Erythroblast (primary cell): ENCODE data around the gene DRC3.
A peak's percentile ranks its signal among the peaks of the same experiment; 100 is the strongest.
"Not testable (repeated sequence)": the region's sequence is repeated elsewhere in the genome, so short reads cannot be mapped to it uniquely, and the experiment has no call there.

ENCODE experiments used
- DNase-seq, 2 experiments: peaks; one replicate each; lab custom pipeline; 2025; lab: John Stamatoyannopoulos, UW
- GATA1 ChIP-seq: IDR thresholded peaks from 2 replicates; pipeline ENCODE4 v1.6.1; 2011; ENCODE audit warnings: low read depth, mild to moderate bottlenecking, control low read depth, low read length, moderate library complexity
- POLR2A ChIP-seq: IDR thresholded peaks from 2 replicates; pipeline ENCODE4 v1.6.1; 2011; ENCODE audit warnings: mild to moderate bottlenecking, low read length

The DRC3 gene

DNA sequence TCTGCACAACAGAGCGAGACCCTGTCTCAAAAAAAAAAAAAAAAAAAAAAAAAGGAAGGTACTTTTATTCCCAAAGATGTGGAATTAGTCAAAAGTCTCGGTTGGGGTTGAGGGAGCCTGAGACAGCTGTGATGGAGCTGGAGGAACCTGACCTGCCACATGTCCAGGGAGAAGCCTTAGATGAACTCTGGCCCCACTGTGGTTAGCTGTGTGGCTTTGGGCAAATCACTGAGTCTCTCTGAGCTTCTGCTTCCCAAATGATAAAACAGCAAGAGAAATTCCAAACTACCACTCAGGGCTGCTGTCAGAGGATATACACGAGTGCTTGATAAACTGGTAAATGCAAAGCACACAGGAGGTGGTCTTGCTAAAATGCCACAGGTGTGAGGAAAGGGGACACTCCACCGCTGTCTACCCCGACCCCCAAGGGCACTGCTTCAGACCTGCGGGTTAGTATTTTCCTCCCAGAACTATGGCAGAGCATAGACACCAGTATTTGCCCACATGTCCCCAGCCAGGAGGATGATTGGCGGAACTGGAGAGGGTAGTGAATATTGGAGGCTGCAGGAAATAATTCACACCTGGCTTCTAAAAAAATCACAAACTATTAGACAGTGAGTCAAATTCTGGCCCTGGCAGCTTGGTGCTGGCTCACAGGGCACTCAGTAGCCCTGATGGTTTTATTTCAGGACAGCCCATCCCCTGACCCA, 14.7 kb downstream of the DRC3 start:
- no peak for DNase-seq
- no peak for TF ChIP-seq POLR2A
- no peak for TF ChIP-seq GATA1

DNA sequence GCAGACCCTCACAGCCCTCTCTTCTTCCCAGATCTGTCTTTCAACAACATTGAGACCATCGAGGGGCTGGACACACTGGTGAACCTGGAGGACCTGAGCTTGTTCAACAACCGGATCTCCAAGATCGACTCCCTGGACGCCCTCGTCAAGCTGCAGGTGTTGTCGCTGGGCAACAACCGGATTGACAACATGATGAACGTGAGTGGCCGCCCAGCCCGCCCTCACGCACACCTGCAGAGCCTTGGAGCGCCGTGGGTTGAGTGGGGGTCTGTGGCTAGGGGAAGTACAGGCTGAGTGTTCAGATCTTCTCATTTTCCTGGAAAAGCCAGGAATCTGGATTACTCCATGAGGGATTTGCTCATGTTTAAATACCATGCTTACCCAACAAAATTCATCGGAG, 15.2 kb downstream of the DRC3 start:
- DNase-seq: no peak
- TF ChIP-seq GATA1 (no peak), POLR2A (no peak)

DNA sequence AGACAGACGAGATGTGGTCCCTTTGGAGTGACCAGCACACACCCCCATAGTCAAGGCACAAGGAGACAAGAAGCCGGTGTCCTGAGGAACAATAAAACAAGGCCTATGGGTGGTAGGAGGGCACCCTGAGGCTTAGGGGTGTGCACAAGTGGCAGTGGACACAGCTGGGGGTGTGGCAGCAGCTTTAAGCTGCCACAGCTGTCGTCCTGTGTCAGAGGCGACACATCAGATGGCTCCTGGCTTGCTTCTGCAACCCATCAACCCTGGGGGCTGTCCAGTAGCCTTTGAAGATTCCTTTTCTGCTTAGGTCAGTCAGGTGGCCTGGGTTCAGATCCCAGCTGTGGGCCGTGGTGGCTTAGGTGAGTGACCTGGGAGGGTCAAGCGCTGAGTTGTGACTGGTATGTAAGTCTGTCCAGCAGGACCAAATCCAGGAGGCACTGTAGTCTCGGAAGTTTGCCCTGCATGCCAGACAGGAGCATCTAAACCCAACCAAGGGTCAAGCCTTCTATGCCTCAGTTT, 15.8 kb downstream of the DRC3 start:
- TF ChIP-seq POLR2A: no peak
- no peak for TF ChIP-seq GATA1
- DNase-seq: no peak

DNA sequence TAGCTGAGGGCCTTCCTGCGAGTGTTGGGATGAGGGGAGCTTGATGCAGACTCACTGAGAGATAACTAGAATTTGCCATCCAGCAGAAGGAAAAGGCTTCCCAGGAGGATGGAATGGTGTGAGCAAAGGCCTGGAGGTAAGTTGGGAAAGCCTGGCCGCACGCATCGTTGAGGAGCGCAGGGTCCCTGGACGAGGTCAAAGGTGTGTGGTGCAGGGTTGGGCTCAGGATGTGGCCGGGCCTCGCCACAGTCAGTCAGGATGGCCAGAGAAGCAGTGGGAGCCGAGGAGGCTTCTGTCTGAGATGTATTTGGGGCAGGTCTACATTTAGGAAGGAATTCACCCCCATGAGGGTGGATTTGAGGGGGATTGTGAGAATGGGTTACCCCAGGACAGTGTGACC, 16.4 kb downstream of the DRC3 start:
- DNase-seq: no peak
- TF ChIP-seq GATA1 (no peak), POLR2A (no peak)

DNA sequence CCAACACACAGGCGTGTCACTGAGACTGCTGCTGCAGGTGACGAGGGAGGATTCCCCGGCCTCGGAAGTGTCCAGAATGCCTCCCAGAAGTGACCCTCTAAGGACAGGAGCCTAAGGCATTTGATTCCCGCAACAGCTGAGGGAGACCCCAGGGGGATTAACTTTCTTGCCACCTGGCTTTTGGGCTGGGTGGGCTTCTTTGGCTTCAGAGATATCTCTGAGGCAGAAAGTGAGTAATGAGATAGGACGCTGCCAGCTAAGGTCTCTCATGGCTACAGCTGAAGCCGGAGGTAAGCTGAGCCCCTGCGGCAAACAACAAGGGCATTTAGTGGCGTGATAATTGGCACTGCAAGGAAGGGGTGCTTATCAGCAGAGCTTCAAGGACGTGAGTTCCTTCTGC, 17.0 kb downstream of the DRC3 start:
- TF ChIP-seq GATA1 (no peak), POLR2A (no peak)
- no peak for DNase-seq

DNA sequence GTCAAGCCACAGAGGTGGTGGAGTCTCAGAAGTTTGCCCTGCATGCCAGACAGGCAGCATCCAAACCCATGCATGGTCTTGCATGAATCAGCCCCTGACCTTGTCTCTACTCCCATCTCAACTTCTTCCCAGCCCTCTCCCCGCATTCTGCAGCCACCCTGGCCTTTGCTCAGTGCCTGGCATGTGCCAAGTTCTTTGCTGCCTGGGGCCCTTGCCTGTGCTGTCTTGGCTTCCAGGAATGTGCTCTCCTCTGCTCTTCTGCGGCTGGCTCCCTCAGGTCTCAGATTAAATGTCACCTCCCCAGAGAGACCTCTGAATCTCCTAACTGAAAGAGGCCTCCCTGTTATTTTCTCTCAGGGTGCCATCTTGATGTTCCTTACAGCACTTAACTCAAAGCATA, 17.6 kb downstream of the DRC3 start:
- DNase-seq: no peak
- TF ChIP-seq GATA1: no peak

DNA sequence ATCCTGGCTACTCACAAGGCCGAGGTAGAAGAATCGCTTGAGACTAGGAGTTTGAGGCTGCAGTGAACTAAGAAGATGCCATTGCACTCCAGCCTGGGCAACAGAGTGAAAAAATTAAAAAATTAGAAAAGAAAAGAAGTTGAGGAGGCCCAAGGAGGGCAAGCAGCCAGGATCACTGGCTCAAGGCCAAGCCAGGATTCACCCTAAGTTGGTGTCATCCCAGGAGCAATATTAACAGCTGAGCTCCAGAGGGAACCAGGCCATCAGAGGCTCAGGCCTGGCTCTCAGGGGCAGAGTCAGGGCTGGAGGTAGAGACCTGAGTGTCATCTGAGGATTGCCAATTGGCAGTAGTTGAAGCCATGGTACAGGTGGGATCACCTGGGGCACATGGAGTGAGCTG, 20.7 kb downstream of the DRC3 start:
- no peak for TF ChIP-seq GATA1
- no peak for TF ChIP-seq POLR2A
- no peak for DNase-seq

DNA sequence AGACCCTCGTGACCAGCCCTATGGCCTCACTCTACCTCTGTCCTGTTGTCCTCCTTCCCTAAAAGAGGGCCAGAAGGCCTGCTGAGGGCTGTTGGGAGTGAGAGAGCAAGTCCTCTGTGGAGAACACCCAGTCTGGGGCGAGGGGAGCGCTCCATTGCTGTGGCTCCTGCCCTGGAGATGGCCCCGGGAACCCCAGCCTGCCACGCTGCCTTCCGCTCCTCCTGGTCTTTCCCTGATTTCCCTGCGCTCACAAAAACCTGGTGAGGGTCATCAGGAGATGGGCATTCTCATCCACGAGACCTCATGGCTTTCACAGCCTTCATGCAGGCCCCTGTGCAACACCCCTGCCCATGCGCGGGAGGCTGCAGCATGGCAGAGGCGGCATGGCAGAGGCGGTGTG, 21.2 kb downstream of the DRC3 start:
- DNase-seq: no peak
- TF ChIP-seq POLR2A (no peak), GATA1 (no peak)

DNA sequence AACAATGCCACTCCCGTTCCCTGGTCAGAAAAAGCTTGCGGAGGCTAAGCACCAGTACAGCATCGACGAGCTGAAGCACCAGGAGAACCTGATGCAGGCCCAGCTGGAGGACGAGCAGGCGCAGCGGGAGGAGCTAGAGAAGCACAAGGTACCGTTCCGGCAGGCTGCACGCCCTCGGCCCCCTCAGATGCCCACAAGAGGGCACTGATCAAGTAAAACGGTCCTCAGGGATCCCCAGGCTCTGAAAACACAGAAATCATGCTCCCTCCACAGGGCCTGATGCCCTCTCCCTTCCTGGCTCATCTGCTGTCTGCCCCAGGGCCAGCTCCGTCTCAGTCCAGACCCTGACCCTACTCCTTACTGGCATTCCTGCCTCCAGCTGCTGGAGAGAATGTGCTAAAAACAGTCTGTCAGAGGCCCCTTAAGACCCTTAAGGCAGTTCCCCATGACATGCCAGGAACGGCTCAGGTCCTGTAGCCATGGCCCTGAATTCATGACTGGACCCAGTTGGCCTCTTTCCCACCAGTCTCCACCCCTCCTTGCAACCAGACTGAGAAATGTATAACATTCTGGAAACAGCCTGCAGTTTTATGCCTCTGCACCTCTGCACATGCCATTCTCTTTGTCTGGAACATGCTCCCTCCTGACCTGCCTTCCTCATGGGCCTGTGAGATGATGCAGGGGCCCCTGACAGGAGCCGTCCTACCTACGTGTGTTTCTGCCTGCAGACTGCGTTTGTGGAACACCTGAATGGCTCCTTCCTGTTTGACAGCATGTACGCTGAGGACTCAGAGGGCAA, 21.8 kb downstream of the DRC3 start:
- DNase-seq: peak; percentile 25 to 39

DNA sequence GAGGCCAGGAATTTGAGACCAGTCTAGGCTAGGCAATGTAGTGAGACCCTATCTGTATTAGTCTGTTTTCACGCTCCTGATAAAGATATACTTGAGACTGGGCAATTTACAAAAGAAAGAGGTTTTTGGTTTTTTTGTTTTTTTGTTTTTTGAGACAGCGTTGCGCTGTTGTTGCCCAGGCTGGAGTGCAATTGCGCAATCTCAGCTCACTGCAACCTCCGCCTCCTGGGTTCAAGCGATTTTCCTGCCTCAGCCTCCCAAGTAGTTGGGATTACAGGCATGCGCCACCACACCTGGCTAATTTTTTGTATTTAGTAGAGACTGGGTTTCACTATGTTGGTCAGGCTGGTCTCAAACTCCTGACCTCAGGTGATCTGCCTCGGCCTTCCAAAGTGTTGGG, 23.2 kb downstream of the DRC3 start:
- DNase-seq: not testable (repeated sequence)

More for the DNA sequence above, 21.8 kb downstream of the DRC3 start:
- TF ChIP-seq GATA1: no peak
- TF ChIP-seq POLR2A: no peak

DNA sequence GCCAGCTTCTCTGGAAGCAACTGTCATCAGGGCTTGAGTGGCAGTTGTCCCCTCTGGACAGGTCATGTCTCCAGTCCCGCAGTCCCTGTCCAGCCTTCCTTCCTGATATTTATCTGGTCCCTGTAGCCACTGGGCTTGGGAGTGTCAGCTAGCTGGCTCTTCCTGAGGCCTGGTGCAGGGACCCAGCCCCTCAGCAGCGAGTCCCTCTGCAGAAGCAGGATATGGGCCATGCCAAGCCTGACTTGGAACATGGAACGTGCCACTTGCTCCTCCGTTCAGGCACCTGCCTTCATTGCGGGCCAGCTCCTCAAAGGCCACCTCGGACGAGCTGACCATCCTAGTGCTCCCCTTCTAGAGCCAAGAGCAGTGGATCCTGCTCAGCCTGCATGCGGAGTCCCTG, 26.3 kb downstream of the DRC3 start:
- no peak for DNase-seq
- TF ChIP-seq GATA1: no peak
- no peak for TF ChIP-seq POLR2A

DNA sequence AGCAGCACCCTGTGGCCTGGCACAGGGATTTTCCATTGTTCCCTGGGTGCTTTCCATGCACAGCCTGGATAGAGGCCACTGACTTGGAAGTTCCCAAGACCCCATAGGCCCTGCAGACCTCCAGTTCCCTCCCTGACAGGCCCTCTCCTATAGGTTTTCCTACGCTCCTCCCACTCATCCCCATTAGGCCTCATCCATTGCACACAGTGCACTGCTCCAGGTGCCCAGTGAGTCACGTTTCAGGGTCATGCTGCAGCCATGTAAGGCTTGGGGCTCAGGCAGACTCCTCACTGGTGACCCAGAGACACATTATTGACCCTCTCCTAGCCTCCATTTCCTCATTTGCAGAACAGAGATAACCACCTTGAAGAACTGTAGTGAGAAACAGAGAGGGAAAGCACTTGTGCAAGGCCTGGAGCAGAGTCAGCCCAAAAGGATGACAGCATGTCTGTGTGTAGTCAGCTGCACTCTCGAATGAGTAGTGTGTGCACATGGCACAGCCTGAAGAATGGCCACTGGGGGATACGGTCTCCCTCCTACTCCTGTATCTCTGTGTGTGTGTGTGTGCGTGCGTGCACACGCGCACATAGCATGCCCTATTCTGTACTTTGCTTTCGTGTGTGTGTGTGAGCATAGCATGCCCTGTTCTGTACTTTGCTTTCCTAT, 26.8 kb downstream of the DRC3 start:
- peak in 1 of 2 experiments; percentile 14 for DNase-seq
- TF ChIP-seq GATA1 (no peak), POLR2A (no peak)

DNA sequence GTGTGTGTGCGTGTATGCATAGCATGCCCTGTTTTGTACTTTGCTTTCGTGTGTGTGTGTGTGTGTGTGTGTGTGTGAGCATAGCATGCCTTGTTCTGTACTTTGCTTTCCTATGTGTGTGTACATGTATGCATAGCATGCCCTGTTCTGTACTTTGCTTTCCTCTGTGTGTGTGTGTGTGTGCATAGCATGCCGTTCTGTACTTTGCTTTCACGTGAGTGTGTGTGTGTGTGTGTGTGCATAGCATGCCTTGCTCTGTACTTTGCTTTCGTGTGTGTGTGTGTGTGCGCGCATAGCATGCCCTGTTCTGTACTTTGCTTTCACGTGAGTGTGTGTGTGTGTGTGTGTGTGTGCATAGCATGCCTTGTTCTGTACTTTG, 27.4 kb downstream of the DRC3 start:
- no peak for TF ChIP-seq POLR2A
- no peak for DNase-seq

DNA sequence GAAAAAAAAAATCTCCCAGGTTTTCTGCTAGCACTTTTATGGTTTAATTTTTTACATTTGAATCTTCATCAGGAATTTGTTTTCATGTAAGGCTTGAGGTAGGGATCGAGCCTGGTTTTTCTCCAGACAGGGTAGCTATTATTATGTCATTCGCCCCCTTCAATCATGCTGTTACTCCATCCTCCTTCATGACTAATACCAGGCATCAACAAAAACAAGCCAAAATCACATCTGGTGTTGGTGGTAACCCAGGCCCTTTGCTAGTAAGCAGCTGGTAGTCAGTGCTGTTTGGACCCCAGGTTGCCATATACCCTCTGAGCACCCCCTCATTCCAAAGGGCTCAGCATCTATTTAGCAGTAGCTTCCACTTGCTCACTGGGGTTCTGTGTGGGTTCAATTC, 29.5 kb downstream of the DRC3 start:
- no peak for TF ChIP-seq GATA1
- no peak for DNase-seq

DNA sequence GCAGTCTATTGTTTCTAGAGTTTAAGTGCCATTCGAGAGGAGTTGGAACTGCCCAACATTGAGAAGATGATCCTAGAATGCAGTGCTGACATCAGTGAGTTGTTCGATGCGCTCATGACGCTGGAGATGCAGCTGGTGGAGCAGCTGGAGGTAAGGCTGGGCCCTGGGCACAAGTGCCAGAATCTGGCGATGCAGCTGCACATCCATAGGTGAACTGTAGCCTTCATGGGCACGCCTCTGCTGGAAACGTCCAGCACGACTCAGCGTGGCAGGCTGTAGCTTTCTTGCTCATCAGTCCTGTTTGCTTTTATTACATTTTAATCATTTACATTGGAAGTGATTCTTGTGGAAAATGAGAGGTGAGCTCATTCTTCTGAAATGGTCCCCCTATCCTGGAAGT, 31.7 kb downstream of the DRC3 start:
- TF ChIP-seq POLR2A (no peak), GATA1 (no peak)
- DNase-seq: no peak

DNA sequence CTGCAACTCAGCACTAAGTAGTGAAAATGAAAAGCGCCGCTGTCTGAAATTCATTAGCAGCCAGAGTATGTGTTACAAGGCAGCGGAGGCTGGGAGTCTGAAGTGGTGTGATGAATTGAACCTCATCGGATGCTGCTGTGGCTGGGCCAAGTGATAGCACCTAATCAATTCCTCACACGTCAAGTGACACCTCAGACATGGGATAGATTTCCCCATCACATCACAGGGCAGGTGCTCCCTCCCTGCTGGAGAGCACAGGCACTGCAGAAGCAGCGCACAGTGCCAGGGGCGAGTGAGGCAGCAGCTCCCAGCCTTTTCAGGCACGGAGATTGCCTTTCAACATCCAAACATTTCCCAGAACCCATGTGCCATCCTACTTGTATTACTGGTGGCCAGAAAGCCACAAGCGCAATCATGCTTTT, 32.2 kb downstream of the DRC3 start:
- no peak for DNase-seq
- TF ChIP-seq GATA1 (no peak), POLR2A (no peak)
